ENCODE results near the gene MMP8.

- TF ChIP-seq, protein P1, sequence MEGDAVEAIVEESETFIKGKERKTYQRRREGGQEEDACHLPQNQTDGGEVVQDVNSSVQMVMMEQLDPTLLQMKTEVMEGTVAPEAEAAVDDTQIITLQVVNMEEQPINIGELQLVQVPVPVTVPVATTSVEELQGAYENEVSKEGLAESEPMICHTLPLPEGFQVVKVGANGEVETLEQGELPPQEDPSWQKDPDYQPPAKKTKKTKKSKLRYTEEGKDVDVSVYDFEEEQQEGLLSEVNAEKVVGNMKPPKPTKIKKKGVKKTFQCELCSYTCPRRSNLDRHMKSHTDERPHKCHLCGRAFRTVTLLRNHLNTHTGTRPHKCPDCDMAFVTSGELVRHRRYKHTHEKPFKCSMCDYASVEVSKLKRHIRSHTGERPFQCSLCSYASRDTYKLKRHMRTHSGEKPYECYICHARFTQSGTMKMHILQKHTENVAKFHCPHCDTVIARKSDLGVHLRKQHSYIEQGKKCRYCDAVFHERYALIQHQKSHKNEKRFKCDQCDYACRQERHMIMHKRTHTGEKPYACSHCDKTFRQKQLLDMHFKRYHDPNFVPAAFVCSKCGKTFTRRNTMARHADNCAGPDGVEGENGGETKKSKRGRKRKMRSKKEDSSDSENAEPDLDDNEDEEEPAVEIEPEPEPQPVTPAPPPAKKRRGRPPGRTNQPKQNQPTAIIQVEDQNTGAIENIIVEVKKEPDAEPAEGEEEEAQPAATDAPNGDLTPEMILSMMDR (conservative IDR thresholded peaks at IDR 0.05; ENCODE audit: low read length), result peak; percentile 99
- TF ChIP-seq EZH2phosphoT487 (IDR thresholded peaks at IDR 0.05; ENCODE audit: borderline replicate concordance), result no peak
Measured at GRCh38 chr11:102733232-102733875, 8.6 kb upstream of the MMP8 start.
